Smooth muscle cell of the pulmonary artery (primary cell): ENCODE measurements around the gene CERS4. TPM values are rescaled to one million over a fixed set of nuclear protein-coding genes. Genes with fewer than 3 reads are reported as not detected.

ENCODE experiments used
- total RNA-seq: library from RNA; depleted of rRNA; stranded (reverse); fragments of >200 nt; gene quantifications from 2 replicates; pipeline ENCODE4 v1.2.3, GENCODE V29; 2014

CERS4 gene
- total RNA-seq = 4.7 and 18.8 TPM in 2 replicates

GRCh38 chr19:8208922-8209461, at the start of gene CERS4:
CERS4 (plus strand) TSS chr19:8209370; CDS start chr19:8251077, 41,707 bp downstream.

DNA sequence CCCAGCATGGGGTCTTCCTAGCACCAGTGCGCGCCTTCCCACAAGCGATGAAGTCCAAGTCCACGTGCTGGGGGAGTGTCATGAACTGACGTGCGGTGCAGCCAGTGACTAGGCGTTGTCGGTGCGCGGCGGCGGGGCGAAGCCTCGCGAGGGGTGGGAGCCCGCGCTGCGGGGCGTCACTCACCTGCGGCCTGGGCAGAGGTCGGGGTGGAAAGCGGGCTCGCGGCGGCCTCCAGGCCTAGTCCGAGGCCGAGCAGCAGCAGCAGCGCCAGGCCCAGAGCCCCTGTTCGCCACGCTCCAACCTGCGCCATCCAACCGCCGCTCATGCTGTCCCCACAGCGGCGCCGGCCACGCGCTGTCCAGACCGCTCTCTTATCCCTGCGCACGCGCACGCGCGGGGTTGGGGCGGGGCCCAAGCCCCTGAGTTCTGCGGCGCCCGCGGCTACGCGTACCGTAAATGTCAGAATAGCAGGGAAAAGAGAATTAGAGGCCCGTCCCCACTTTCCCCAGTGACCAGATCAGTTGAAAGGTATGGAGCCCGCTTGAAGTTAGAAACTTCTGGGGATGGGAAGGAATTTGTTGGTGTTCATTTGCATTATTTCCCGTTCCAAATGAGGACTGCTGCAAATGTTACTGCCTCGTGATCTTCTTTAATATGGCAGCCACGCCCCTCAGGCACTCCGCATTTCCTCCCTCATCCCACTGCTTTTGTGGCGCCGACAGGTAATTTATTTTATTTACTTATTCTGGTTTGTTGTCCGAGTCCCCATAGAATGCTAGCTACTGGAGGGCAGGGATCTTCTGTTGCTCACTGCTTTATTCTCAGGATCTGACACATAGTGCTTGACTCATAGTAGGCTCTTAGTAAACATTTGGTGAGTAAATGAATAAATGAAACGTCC, 99.0 kb downstream of the CERS4 start, which contains the start of gene CD320:
Gene CD320, minus strand, starts transcription at position 394 of the 902 bp plus-strand sequence. Its CDS starts 68 bp downstream, at position 326.

Other genes with a start within 250 kb of the CERS4 start
- 59.9 and 67.5 TPM in 2 replicates for gene ELAVL1, start 203.7 kb upstream of the CERS4 start, total RNA-seq
- not detected in 2 replicates for gene CCL25, start 156.6 kb upstream of the CERS4 start, total RNA-seq
- not detected in 2 replicates for gene FBN3, start 59.8 kb upstream of the CERS4 start, total RNA-seq
- 34.2 and 51.4 TPM in 2 replicates for gene CD320, start 99.0 kb downstream of the CERS4 start, total RNA-seq
- 19.8 and 31.8 TPM in 2 replicates for gene NDUFA7, start 112.0 kb downstream of the CERS4 start, total RNA-seq
- 510 and 600 TPM in 2 replicates for gene RPS28, start 112.1 kb downstream of the CERS4 start, total RNA-seq
- gene KANK3, start 133.9 kb downstream of the CERS4 start, total RNA-seq = 0.17 and 0.26 TPM in 2 replicates
- 32.2 and 45.7 TPM in 2 replicates for gene ANGPTL4, start 154.8 kb downstream of the CERS4 start, total RNA-seq
- gene RAB11B, start 181.0 kb downstream of the CERS4 start, total RNA-seq = 107 and 131 TPM in 2 replicates
- gene MARCHF2, start 203.9 kb downstream of the CERS4 start, total RNA-seq = 70.0 and 76.5 TPM in 2 replicates
- gene HNRNPM, start 235.6 kb downstream of the CERS4 start, total RNA-seq = 48.2 and 58.3 TPM in 2 replicates